OCI-LY3 (cell line): ENCODE data around the gene PHF23.

ENCODE experiments used
- H2AFZ ChIP-seq: fragments of 200-600, 300-600 bp; shearing (Covaris generic); 2 replicates; pipeline ENCODE4 v1.6.0; 2014; ENCODE audit warnings: antibody characterized with exemption, low read depth, low read length
- H3K27ac ChIP-seq: fragments of 200-600, 300-600 bp; sonication (generic); 2 replicates; pipeline ENCODE4 v1.5.1; 2014; ENCODE audit warnings: mild to moderate bottlenecking, low read length, moderate library complexity, mixed read lengths
- H3K27me3 ChIP-seq: fragments of 200-600, 300-600 bp; sonication (generic); 2 replicates; pipeline ENCODE4 v1.6.1; 2014; ENCODE audit warnings: low read depth, low read length, mixed read lengths
- H3K36me3 ChIP-seq: fragments of 200-600, 300-600 bp; sonication (generic); replicated peaks from 2 replicates; pipeline ENCODE3; 2014; ENCODE audit warnings: low read depth, low read length, mixed read lengths
- H3K4me1 ChIP-seq: fragments of 300-600, 200-600 bp; sonication (generic); 2 replicates; pipeline ENCODE4 v1.6.1; 2014; ENCODE audit warnings: low read length, mixed read lengths
- H3K4me2 ChIP-seq: fragments of 200-600, 300-600 bp; sonication (generic); 2 replicates; pipeline ENCODE4 v1.6.1; 2014; ENCODE audit warnings: low read length, mixed read lengths
- H3K4me3 ChIP-seq: fragments of 300-600, 200-600 bp; sonication (generic); 2 replicates; pipeline ENCODE4 v1.5.1; 2014; ENCODE audit warnings: antibody characterized with exemption, mild to moderate bottlenecking, low read length, moderate library complexity
- H3K79me2 ChIP-seq: fragments of 300-600, 200-600 bp; shearing (Covaris generic); 2 replicates; pipeline ENCODE4 v1.6.1; 2014; ENCODE audit warnings: mild to moderate bottlenecking, low read length, mixed read lengths
- H3K9ac ChIP-seq: fragments of 300-600, 200-600 bp; shearing (Covaris generic); 2 replicates; pipeline ENCODE4 v1.6.0; 2014; ENCODE audit warnings: mild to moderate bottlenecking, low read length, moderate library complexity
- H3K9me3 ChIP-seq: fragments of 200-600, 300-600 bp; shearing (Covaris generic); 2 replicates; pipeline ENCODE4 v1.6.1; 2014; ENCODE audit warnings: low read length, mixed read lengths; ENCODE audit not compliant: insufficient read depth
- H4K20me1 ChIP-seq: fragments of 200-600, 300-600 bp; sonication (generic); 2 replicates; pipeline ENCODE4 v1.6.1; 2016; ENCODE audit warnings: low read length, mixed read lengths; ENCODE audit not compliant: insufficient read depth
- EZH2phosphoT487 ChIP-seq: fragments of 200-600 bp; shearing (Covaris generic); IDR thresholded peaks from 2 replicates; pipeline ENCODE4 v1.6.1; 2018; ENCODE audit warnings: antibody characterized with exemption, mixed run types, low read depth
- TF ChIP-seq, protein P1 (sequence below): fragments of 200-600, 300-600 bp; sonication (generic); IDR thresholded peaks from 2 replicates; pipeline ENCODE4 v1.5.1; 2014; ENCODE audit warnings: antibody characterized with exemption, low read length, low read depth

PHF23 gene

DNA sequence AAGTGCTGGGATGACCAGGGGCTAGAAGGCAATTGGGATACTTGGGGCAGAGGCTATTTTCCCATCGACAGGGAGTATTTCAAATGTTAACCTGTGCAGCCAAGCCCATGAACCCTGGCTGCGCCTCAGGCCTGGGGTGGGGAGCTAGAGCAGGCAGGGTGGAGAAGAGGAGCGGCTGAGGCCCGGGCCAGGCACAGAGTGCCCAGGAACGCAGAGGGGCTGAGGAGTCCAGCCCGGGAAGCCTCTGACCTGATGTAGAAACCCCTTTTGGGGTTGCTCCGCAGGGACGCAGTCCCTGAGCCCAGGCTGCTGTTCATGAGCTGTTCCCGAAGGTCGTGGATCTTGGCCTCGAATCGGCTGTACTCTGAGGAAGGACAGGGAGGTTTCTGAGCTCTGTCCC is 43.3 kb downstream of the PHF23 start:
- Histone ChIP-seq H3K36me3 (no peaks in the 10 kb centered on the region), H3K27ac (no peak overlapping the region), H3K9ac (no peak overlapping the region), H3K9me3 (no peaks in the 10 kb centered on the region), H3K27me3 (no peaks in the 10 kb centered on the region), H3K4me1 (no peaks in the 10 kb centered on the region), H3K79me2 (no peaks in the 10 kb centered on the region), H2AFZ (no peak overlapping the region), H3K4me3 (no peak overlapping the region), H4K20me1 (no peaks in the 10 kb centered on the region), H3K4me2 (no peak overlapping the region)
- TF ChIP-seq, protein P1, sequence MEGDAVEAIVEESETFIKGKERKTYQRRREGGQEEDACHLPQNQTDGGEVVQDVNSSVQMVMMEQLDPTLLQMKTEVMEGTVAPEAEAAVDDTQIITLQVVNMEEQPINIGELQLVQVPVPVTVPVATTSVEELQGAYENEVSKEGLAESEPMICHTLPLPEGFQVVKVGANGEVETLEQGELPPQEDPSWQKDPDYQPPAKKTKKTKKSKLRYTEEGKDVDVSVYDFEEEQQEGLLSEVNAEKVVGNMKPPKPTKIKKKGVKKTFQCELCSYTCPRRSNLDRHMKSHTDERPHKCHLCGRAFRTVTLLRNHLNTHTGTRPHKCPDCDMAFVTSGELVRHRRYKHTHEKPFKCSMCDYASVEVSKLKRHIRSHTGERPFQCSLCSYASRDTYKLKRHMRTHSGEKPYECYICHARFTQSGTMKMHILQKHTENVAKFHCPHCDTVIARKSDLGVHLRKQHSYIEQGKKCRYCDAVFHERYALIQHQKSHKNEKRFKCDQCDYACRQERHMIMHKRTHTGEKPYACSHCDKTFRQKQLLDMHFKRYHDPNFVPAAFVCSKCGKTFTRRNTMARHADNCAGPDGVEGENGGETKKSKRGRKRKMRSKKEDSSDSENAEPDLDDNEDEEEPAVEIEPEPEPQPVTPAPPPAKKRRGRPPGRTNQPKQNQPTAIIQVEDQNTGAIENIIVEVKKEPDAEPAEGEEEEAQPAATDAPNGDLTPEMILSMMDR: no peak
- no peak for TF ChIP-seq EZH2phosphoT487

DNA sequence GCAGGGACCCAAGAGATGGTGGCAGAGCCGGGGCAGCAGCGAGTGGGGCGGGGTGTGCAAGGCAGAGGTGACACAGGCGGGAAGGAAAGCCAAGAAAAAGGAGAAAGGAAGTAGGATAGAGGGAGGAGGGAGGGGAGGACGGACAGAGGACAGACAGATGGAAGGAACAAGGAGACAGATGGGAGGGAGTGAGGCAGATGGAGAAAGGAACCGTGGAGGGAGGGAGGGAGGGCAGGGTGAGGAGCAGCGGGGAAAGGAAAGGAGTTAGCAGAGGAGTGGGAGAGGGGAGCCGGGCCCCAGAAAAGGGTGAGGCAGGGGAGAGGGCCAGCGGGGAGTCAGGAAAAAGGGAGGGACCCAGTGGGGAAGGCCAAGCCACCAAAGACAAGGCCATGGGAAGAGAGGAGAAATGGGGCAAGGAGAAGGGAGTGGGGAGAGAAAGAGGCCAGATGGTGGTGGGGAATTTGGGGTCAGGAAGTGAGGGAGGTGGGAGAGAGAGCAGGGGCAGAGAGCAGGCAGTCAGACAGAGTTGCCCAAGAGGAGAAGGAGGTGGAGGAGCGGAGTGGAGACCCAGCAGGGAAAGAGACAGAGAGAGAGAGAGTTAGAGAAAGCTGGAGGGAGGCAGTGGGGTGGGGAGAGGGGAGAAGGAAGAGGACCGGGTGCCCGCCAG is 46.9 kb downstream of the PHF23 start:
- H3K27me3 ChIP-seq: no peaks in the 10 kb centered on the region
- H3K36me3 ChIP-seq: no peaks in the 10 kb centered on the region

DNA sequence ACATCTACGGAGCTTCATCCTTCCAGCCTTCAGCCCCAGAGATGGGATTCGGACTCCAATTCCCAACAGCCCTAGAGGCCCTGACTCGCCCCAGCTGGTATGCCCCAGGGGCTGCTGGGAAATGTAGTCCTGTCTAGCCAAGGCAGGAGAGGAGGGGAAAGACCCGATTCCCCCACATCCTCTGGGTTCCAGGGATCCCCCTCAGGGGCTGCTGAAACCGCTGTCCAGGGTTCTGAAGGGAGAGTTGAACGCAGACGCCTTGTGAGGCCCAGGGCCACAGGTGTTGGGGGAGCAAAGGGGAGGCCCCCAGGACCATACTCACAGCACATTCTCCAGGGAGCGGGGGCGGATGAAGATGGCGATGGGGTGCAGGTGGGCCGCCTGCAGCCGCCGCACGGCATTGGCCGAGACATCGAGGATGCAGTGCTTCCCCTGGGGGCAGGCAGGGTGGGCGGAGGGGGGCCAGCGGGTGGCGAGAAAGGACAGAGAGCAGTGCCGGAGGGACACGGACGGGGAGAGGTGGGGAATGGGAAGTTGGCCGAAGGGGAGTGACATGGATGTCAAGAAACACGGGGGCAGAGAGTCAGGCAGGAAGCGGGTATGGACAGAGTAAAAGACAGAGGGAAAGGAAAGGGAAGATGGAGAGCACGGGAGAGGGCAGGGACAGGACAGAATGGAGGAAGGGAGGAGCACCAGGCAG is 47.5 kb downstream of the PHF23 start:
- no peaks in the 10 kb centered on the region for H3K79me2 ChIP-seq
- H3K4me2 ChIP-seq: peak overlapping the region; percentile 49
- H4K20me1 ChIP-seq: no peaks in the 10 kb centered on the region
- H2AFZ ChIP-seq: no peak overlapping the region
- no peaks in the 10 kb centered on the region for H3K27me3 ChIP-seq
- TF ChIP-seq EZH2phosphoT487: no peak
- TF ChIP-seq, protein P1: no peak
- H3K4me1 ChIP-seq: peaks cover 6% of the 10 kb centered on the region
- no peak overlapping the region for H3K9ac ChIP-seq
- no peak overlapping the region for H3K27ac ChIP-seq
- peak overlapping the region; percentile 49 for H3K4me3 ChIP-seq
- H3K9me3 ChIP-seq: no peaks in the 10 kb centered on the region
- H3K36me3 ChIP-seq: no peaks in the 10 kb centered on the region

More for the DNA sequence above, 46.9 kb downstream of the PHF23 start:
- no peaks in the 10 kb centered on the region for H4K20me1 ChIP-seq
- H2AFZ ChIP-seq: no peak overlapping the region
- H3K9me3 ChIP-seq: no peaks in the 10 kb centered on the region
- no peaks in the 10 kb centered on the region for H3K79me2 ChIP-seq
- H3K9ac ChIP-seq: no peak overlapping the region
- TF ChIP-seq, protein P1: no peak
- TF ChIP-seq EZH2phosphoT487: no peak
- peak overlapping the region; percentile 49; the same call in 1 of the 2 replicates for H3K4me2 ChIP-seq
- H3K4me1 ChIP-seq: peaks cover 6% of the 10 kb centered on the region
- H3K27ac ChIP-seq: no peak overlapping the region
- H3K4me3 ChIP-seq: no peak overlapping the region

DNA sequence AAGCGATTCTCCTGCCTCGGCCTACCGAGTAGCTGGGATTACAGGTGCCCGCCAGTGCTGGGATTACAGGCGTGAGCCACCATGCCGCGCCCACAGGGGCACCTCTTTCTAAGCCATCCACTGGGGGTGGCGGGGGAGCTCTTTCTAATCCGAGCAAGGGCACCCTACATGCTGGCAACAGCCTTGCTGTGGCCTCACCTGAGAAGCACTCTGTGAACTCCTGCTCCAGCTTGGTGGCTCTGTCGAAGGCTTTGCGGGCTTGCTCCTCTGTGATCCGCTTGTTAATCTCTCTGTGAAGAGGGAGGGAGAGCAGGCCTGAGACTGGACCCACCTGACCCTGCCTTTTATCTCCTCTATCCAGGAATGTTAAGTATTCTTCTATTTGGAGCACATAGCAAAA is 48.2 kb downstream of the PHF23 start:
- Histone ChIP-seq H3K36me3 (no peaks in the 10 kb centered on the region), H3K9me3 (no peaks in the 10 kb centered on the region), H2AFZ (no peak overlapping the region), H3K4me1 (peaks cover 6% of the 10 kb centered on the region), H3K4me3 (no peak overlapping the region), H3K27ac (no peak overlapping the region), H3K4me2 (peak overlapping the region; percentile 49; the same call in 1 of the 2 replicates), H3K79me2 (no peaks in the 10 kb centered on the region), H3K9ac (no peak overlapping the region), H3K27me3 (no peaks in the 10 kb centered on the region), H4K20me1 (no peaks in the 10 kb centered on the region)
- TF ChIP-seq, protein P1: no peak
- no peak for TF ChIP-seq EZH2phosphoT487
